GM18907 (cell line): ENCODE results near the gene THG1L.

Experiments
- ATAC-seq: cut with Tn5 transposase; IDR thresholded peaks from one replicate; pipeline ENCODE4 v1.9.1; 2021; ENCODE audit warnings: mild to moderate bottlenecking, moderate library complexity; ENCODE audit not compliant: unreplicated experiment

THG1L gene

DNA sequence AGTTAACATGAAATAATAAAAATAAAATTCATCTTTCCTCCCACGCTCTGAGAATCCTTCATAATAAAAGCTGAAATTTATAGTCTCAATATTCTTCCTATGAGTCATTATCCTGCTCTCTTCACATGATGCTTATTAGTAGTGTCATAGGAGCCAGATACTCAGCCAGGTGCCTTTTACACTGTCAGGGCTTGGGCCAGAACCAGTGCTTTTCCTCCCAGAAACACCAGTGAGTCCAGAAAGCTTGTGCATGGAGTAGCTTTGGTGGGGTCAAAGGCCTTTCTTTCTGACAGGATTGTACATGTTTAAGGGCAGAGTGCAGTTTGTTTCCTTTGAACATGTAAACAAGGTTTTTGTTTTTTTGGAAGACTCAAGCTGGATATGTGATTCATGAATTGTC lies 19.1 kb downstream of the THG1L start:
- no peak for ATAC-seq

DNA sequence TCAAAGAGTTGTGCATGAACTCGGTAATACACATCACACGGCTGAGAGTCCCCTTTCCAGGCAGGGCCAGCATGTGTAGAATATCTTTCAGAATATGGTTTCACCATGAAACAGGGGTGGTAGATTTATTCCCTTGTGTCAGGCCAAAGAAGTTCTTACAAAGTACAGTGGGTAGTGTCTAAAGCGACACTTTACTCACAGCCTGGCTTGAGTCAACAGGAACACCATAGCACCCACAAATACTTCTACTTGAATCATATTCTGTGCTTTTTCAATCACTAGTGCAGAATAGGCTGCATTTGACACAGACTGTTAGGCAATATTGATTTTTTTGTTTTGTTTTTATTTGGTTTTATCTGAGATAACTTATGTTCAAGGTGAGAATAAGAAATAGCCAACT lies 24.9 kb downstream of the THG1L start:
- no peak for ATAC-seq

DNA sequence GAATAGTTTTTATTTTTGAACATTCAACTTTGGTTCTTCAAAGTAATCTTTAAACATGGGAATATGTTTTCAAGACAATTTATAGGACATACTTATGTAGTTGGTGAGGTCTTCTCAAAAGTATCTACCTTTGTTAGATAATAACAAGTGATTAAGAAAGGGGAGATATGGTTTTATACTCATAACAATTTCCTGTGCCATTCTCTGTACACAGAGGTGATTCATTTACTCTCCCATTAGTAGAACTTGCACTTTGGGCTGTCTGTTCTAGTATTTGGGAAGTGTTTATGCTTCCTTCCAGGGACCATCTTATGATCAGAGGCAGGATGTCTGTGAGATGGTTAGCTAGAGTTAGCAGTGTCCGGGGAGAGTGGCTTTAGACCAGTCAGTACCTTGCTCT lies 27.5 kb downstream of the THG1L start:
- ATAC-seq, result no peak

DNA sequence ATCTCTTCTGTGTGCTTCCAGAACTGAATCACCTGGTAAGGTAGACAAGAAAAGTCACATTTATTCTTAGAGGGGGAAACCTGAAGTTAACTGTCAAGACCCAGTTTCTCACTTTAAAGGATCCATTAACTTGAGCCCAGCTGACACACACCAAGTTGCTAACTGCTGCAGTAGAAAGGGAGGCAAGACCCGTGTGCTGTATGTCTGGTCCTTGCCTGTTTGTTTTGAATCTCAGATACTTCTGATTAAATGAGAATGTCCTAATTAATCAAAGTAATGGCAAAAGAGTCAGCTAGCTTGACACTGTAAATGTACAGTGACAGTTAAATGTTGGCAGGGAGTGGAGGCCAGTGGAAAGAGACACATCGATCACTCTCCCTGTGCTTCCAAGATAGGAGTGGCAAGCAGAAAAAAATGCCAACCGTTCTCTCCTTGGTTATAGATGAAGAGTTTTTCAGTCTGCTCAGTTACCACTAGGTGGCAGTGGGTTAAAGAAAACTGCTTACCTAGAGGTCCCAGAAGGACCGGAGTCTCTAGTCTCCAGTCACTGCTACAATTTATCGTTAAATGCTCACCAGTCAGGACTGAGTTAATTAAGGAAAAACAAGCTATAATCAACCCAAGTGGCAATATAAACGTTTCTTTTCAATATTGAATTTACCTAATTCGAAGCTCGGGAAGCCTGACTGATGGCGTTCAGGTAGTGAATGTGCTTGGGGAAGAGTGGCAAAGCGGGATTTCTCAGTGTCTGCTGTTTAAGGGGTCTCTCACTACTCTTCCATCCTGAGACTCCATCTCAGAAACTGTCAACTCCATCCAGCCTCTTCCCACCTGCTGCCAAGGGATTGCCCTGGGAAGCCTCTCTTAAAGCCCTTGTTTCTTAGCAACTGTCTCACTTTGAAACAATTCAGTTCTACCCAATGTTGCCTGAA lies 30.7 kb downstream of the THG1L start:
- ATAC-seq, result peak; percentile 76

DNA sequence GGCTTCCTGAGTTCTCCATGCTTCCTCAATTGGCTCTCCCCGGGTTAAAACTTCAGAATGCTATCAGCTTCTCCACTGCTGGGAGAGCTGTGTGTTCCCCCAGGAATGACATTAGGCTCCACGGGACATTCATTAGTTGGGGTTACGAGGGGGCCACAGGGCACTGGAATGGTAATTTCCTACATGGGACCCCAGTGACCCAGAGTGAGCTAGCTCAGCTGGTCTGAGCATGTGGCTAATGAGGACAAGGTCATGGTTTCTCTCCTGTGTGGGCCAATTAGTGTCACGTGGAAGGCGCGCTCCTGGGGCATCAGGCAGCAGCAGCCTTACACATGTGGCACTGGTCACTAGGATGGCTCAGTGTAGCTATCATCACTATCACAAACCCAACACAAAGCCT lies 33.3 kb downstream of the THG1L start:
- ATAC-seq, result no peak

DNA sequence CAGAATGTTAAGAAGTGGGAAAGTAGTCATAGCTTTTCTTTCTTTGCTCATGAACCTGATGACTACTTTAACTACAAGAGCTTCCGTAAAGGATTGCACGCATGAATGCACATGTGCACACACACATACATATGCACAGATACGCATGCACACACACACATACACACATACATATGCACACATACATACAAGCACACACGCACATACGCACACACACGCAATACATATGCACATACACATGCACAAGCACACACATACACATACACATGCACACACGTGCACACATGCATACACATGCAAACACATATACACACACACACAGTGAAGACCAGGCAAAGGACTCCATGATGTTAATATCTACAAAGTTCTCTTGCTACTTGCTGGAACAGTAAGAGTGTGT lies 35.2 kb downstream of the THG1L start:
- no peak for ATAC-seq

DNA sequence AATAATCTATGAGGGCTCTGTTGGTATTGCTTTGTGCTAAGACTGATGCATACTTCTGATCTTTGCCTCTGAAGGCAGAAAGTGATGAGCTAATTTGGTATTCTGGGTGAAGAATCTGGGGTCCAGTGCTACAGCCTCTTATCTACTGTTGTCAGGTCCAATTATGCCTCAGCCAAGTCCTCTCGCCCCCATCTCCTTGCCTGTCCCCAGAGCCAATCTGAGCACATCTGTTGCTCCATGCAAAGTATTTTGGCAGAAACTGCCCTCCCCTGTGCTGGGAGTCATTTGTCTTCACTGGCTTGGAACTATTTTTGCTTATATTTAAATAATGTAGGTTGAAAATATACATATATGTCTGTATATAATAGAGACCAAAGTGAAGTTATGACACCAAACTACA lies 35.7 kb downstream of the THG1L start:
- no peak for ATAC-seq

DNA sequence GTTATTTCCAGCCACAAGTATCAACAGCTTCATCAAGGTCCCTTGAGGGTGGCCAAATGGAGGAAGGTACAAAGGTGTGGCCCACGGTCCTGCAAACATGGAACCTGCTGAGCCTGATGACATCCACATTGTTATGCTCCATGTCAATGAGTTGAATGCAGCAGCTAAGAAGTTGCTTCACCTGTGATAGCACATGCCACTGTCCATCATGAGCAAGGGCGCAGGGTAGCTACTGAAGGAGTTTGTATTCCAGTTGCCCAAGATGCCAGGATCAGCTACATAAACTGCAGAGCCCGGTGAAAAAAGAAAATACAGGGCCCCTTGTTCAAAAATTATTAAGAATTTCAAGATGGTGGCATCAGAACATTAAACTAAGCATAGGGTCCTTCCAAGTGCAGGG lies 36.5 kb downstream of the THG1L start:
- no peak for ATAC-seq

DNA sequence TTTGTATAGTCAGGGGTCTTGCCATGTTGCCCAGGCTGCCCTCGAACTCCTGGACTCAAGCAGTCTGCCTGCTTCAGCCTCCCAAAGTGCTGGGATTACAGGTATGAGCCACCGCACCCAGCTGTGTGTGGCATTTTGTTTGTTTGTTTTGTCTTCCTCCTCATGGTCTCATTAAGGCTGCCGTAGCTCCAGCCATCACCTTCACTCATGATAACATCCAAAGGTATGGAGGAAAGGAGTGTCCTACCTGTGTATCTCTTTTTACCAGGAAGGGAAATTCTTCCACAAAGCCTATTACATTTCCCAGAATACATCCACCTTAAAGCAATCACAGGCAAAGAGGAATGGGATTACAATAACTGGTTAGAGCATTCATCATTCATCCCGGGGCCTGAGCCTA lies 39.4 kb downstream of the THG1L start:
- no peak for ATAC-seq

DNA sequence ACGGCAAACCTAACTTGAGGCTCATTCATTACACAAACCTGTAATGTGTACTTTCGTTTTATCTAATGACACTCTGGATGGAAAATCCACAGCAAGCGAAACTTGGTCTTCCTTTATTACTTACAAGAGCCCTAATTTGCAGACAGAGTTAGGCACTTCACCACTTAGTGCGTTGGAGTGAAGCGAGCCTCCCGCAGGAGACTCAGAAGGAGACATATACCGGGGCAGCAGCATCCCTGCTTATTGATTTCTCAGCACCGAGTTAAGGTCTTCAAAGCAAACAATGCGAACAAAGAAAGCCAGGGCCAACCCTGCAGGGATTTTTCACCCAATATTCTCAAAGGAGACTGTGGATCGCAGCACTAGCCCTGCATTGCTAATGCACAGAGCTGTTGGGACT lies 40.9 kb downstream of the THG1L start:
- no peak for ATAC-seq

DNA sequence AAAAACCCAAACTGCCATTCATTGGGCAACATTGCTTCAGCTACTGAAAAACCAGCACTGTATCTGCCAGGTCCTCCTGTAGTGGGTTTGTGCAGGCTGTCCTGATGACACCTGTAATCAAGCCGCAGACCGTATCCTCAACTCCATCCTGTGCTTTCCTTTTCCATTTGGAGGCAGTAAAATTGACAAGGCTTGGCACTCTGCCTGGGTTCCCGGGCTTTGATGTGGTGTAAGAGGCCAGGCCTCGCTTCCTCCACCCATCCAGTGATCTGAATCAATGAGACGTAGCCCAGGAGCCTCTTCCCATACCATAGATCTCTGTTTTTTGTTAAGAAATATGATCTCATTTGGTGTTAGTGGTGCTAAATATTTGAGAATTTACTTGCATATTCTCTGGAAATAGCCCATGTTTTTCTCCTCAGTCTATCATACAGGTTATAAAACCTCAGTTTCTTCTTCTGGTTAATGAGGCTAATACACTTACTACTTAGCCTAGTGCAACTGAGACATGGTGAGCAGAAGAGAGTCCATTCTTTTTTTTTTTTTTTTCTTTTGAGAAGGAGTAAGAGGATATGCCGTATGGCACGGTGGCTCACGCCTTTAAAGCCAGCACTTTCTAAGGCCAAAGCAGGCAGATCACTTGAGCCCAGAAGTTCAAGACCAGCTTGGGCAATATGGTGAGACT lies 47.0 kb downstream of the THG1L start:
- ATAC-seq, result no peak

DNA sequence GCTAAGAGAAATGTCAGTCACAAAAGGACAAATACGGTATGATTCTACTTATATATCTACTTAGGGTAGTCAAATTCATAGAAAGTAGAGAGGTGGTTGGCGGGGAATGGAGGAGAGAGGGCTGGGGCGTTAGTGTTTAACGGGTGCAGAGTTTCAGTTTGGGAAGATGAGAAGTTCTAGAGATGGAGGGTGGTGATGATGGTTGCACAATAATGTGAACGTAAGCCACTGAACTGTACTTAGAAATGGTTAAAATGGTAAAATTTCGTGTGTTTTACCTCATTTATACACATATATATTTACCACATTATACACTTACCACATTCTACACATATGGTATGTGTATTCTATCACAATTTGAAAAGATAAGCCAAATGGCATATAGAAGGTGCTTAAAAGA lies 48.0 kb downstream of the THG1L start:
- ATAC-seq, result no peak

DNA sequence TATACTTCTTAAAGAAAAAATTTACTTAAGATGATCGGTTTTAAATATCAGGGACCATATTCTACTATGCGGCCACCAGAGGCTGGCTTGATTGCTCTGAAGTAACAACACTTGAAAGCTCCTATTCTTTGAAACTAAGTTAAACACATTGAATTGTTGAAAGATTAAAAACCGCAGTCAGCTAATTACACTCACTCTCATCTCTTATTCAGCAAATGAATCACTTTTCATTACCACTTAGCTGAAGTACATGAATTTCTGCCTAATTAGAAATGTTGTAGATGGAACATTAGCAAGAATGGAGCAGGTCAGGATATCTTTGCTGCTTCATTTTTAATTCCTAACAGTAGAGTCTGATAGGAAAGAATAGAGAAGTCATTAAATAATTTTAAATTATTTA lies 54.6 kb downstream of the THG1L start:
- no peak for ATAC-seq
